HepG2 (cell line): ENCODE results near the gene ASB14. TPM values are rescaled to one million over a fixed set of nuclear protein-coding genes. Genes with fewer than 3 reads are reported as not detected.

ENCODE experiments used
- ATAC-seq: fragments of 200-7000 bp; cut with Tn5 transposase; 3 replicates; pipeline ENCODE4 v1.9.1; 2020; ENCODE audit warnings: mild to moderate bottlenecking, moderate library complexity
- BruUV-seq: library from RNA; stranded (reverse); fragments of 400-500 nt; replicated peaks from 2 replicates; lab custom pipeline; 2021; lab: Mats Ljungman, UMichigan
- CTCF ChIA-PET: fragments of 300-600 bp; formaldehyde crosslinking; extraction: SDS; loops from one replicate; lab custom pipeline; 2021; ENCODE audit warnings: low total read pairs, inconsistent platforms, low intra/inter-chr PET ratio; lab: Yijun Ruan, JAX
- POLR2A ChIA-PET: fragments of 350-600 bp; sonication (Branson Sonifier 250); formaldehyde crosslinking; loops from one replicate; lab custom pipeline; 2020; ENCODE audit warnings: antibody characterized with exemption, inconsistent platforms; lab: Yijun Ruan, JAX
- DNase-seq: peaks from one replicate; pipeline ENCODE4 v3.0.0-alpha.2; 2015; ENCODE audit warnings: low spot score
- FAIRE-seq: peaks from 3 replicates; lab custom pipeline; 2011; peaks lifted over from hg19 to GRCh38; lab: Jason Lieb, UNC
- H2AFZ ChIP-seq: one replicate; pipeline ENCODE4 v1.6.1; 2011; ENCODE audit warnings: low read length, inconsistent platforms
- H3K27ac ChIP-seq: fragments of 300-600 bp; 3 replicates; pipeline ENCODE4 v1.8.0; 2011; ENCODE audit warnings: mixed run types, mild to moderate bottlenecking, mixed read lengths, low read length, inconsistent platforms; ENCODE audit not compliant: insufficient read depth; ENCODE audit errors: extremely low read length
- H3K27me3 ChIP-seq, 2 experiments: fragments of 200-600 bp in 1 of 2; 2 replicates in 1 of 2; 3 replicates in 1 of 2; pipeline versions ENCODE4 v1.6.0 to v1.8.0; 2011; ENCODE audit warnings: low read length in 2 of 2, mild to moderate bottlenecking in 2 of 2, moderate library complexity in 2 of 2, inconsistent platforms in 1 of 2; ENCODE audit not compliant: insufficient read depth in 2 of 2, control insufficient read depth in 1 of 2
- H3K36me3 ChIP-seq, 2 experiments: fragments of 200-600 bp in 1 of 2; replicated peaks in 1 of 2; 2 replicates in 1 of 2; 3 replicates in 1 of 2; pipeline versions ENCODE4 v1.5.1 to v1.8.0; 2011; ENCODE audit warnings: low read length in 2 of 2, inconsistent platforms in 1 of 2; ENCODE audit not compliant: insufficient read depth in 2 of 2, control insufficient read depth in 1 of 2
- H3K4me1 ChIP-seq: 2 replicates; pipeline ENCODE4 v1.5.1; 2012; ENCODE audit warnings: low read length, inconsistent platforms; ENCODE audit not compliant: insufficient read depth
- H3K4me2 ChIP-seq: 2 replicates; pipeline ENCODE4 v1.6.0; 2011; ENCODE audit warnings: low read depth, low read length, inconsistent platforms
- H3K4me3 ChIP-seq, 3 experiments: fragments of 200-600 bp in 1 of 3; sonication (generic), shearing (Covaris generic) in 1 of 3; replicated peaks in 1 of 3; 2 replicates each; pipeline ENCODE4 v1.5.1; 2011 to 2016; ENCODE audit warnings: low read length in 3 of 3, inconsistent platforms in 2 of 3, low read depth in 2 of 3, mild to moderate bottlenecking in 2 of 3, control low read depth in 1 of 3, mixed read lengths in 1 of 3; ENCODE audit not compliant: insufficient read depth in 1 of 3
- H3K79me2 ChIP-seq: one replicate; pipeline ENCODE4 v1.6.1; 2011; ENCODE audit warnings: low read length, inconsistent platforms; ENCODE audit not compliant: insufficient read depth
- H3K9ac ChIP-seq: 2 replicates; pipeline ENCODE4 v1.6.0; 2011; ENCODE audit warnings: mild to moderate bottlenecking, low read depth, low read length, inconsistent platforms; ENCODE audit not compliant: insufficient read depth
- H3K9me3 ChIP-seq: 2 replicates; pipeline ENCODE4 v1.5.1; 2012; ENCODE audit warnings: mild to moderate bottlenecking, low read length
- H4K20me1 ChIP-seq: 2 replicates; pipeline ENCODE4 v1.6.0; 2011; ENCODE audit warnings: inconsistent platforms, mild to moderate bottlenecking, low read length, moderate library complexity; ENCODE audit not compliant: insufficient read depth
- IRF2 ChIP-seq: IDR thresholded peaks from 2 replicates; pipeline ENCODE4 v1.6.1; 2018; ENCODE audit warnings: missing genetic modification reagents, missing compliant biosample characterization
- SIN3B ChIP-seq: fragments of 150-350 bp; IDR thresholded peaks from 2 replicates; pipeline ENCODE4 v1.6.1; 2014; ENCODE audit warnings: low read length
- TEF ChIP-seq: sonication (generic); formaldehyde crosslinking; IDR thresholded peaks from 2 replicates; pipeline ENCODE4 v1.5.0; 2020; ENCODE audit warnings: missing genetic modification reagents
- ZNF446 ChIP-seq: sonication (generic); formaldehyde crosslinking; IDR thresholded peaks from 2 replicates; pipeline ENCODE4 v1.5.0; 2020; ENCODE audit warnings: mild to moderate bottlenecking, missing genetic modification reagents
- ZNF883 ChIP-seq: sonication (generic); formaldehyde crosslinking; IDR thresholded peaks from 2 replicates; pipeline ENCODE4 v1.5.1; 2020; ENCODE audit warnings: mild to moderate bottlenecking, missing genetic modification reagents; ENCODE audit errors: not compliant biosample characterization
- WGBS: methylation state at CpG from one replicate; pipeline ENCODE4 v1.1.6; 2017; ENCODE audit warnings: low lambda C conversion rate; 5-methylcytosine and 5-hydroxymethylcytosine counted together
- in situ Hi-C: cut with HindIII; loops from 2 replicates; pipeline ENCODE4 v1.10.0; 2017; ENCODE audit warnings: low pct_unique_long_range_greater_than_20kb; ENCODE audit not compliant: extremely low pct_ligation_motif_present
- intact Hi-C: fragments of 100-400 bp; cut with micrococcal nuclease; formaldehyde crosslinking; loops from one replicate; pipeline ENCODE4 v1.10.0; 2022; ENCODE audit not compliant: unreplicated experiment
- polyA plus RNA-seq, 8 experiments: library from polyadenylated mRNA; depleted of rRNA in 3 of 8; stranded (reverse) in 7 of 8; unstranded in 1 of 8; fragments of >200 nt; fragmentation: Illumina TruSeq in 4 of 8; extraction: Trizol in 4 of 8; gene quantifications; 2 replicates each; pipeline versions ENCODE4 v1.2.1 to v1.2.3, GENCODE V29; 2011 to 2016; ENCODE audit warnings: low read depth in 4 of 8, missing spikeins in 1 of 8, mixed read lengths in 1 of 8; ENCODE audit not compliant: insufficient read depth in 1 of 8
- total RNA-seq, 5 experiments: library from RNA; depleted of rRNA; stranded (reverse); fragments of >200 nt; fragmentation: Illumina TruSeq; extraction: Trizol; gene quantifications; 2 replicates each; pipeline ENCODE4 v1.2.3, GENCODE V29; 2016; ENCODE audit warnings: low read depth in 1 of 5

Gene ASB14
- total and polyA plus RNA-seq, 2 of the 13 experiments (the other 11 are each of a cell fraction or from before 2014, with no cell fraction given): not detected

DNA sequence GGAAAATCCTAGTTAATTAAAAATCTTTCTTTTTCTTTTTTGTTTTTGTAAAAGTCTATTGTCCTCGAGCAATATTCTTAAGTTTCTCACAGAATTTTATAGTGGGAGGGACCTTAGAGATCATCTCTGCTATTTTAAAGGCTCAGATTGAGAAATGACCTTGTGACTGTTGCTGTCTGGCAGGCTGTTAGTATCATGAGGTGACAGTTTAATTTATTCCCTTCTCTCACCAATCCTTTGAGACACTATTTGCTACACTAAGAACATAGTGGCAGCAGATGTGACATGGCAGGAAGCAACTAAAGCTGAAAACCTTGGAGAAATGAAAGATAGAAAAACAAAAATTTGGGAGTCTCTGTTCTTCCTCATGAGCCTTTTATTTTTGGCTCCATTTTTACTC lies 40.1 kb downstream of the ASB14 start:
- DNase-seq (no peak), FAIRE-seq (no peak), ATAC-seq (no peak)
- H3K27ac ChIP-seq: no peak overlapping the region
- POLR2A ChIA-PET: no interaction called here
- no peak overlapping the region for H3K4me2 ChIP-seq
- H3K9ac ChIP-seq: no peak overlapping the region
- intact Hi-C loops: no loop called here
- H3K27me3 ChIP-seq: no peaks in the 10 kb centered on the region; a peak in 1 of 5 replicates
- no peaks in the 10 kb centered on the region for H3K9me3 ChIP-seq
- 95% methylated on average over 1 of the region's 1 CpG for WGBS
- H4K20me1 ChIP-seq: no peaks in the 10 kb centered on the region
- H3K4me1 ChIP-seq: no peaks in the 10 kb centered on the region
- H3K4me3 ChIP-seq: no peak overlapping the region
- H2AFZ ChIP-seq: no peak overlapping the region
- CTCF ChIA-PET: no interaction called here
- in situ Hi-C loops: no loop called here
- no peak for TF ChIP-seq ZNF883 (CRISPR knock-in tag)
- no TSS peak for BruUV-seq
- peaks cover 5 to 36% of the 10 kb centered on the region in 2 experiments; a peak in 4 of 5 replicates for H3K36me3 ChIP-seq
- H3K79me2 ChIP-seq: no peaks in the 10 kb centered on the region

DNA sequence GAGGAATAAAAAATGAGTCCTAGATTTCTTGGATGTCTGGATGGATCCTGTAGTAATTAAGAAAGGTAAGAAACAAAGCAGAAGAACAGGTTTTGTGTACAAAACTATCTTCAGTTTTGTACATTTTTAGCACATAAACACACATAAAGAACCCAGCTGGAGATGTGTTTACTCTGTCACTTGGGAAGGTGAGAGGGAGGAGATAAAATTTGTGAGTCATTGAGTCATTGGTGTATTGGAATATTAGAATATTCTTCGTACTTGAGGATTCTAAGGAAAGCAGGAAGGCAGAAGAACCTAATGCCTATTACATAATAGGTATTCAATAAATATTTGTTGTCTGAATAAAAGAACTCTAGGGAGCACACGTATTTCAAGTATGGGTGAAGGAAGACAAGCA lies 47.5 kb downstream of the ASB14 start:
- in situ Hi-C loops (no loop called here), intact Hi-C loops (no loop called here)
- FAIRE-seq (no peak), DNase-seq (no peak), ATAC-seq (no peak)
- Histone ChIP-seq H3K27ac (no peak overlapping the region), H3K4me2 (no peak overlapping the region), H3K4me1 (peaks cover 12% of the 10 kb centered on the region), H3K27me3 (no peaks in the 10 kb centered on the region), H2AFZ (no peak overlapping the region), H3K4me3 (no peak overlapping the region), H3K9me3 (no peaks in the 10 kb centered on the region), H4K20me1 (no peaks in the 10 kb centered on the region), H3K9ac (no peak overlapping the region), H3K36me3 (peaks cover 9 to 49% of the 10 kb centered on the region in 2 experiments; a peak in 3 of 5 replicates), H3K79me2 (no peaks in the 10 kb centered on the region)
- ChIA-PET CTCF (no interaction called here), POLR2A (no interaction called here)
- BruUV-seq: no TSS peak
- TF ChIP-seq SIN3B (no peak), ZNF446 (CRISPR knock-in tag) (no peak), IRF2 (CRISPR knock-in tag) (no peak), TEF (CRISPR knock-in tag) (no peak)
- WGBS: 82% methylated on average over 2 of the region's 2 CpGs
